Hematopoietic multipotent progenitor cell (in vitro differentiated cells): ENCODE results near the gene LRRC42. TPM values are rescaled to one million over a fixed set of nuclear protein-coding genes. Genes with fewer than 3 reads are reported as not detected.
"Not testable (repeated sequence)": the region's sequence is repeated elsewhere in the genome, so short reads cannot be mapped to it uniquely, and the experiment has no call there.

ENCODE experiments used
- DNase-seq, 3 donors: peaks; one replicate each; pipeline ENCODE4 v3.0.0-alpha.2; 2011 to 2015; ENCODE audit warnings: low read depth in 2 of 3, low spot score in 2 of 3
- total RNA-seq: library from RNA; depleted of rRNA; stranded (reverse); fragments of >200 nt; gene quantifications from one replicate; pipeline ENCODE4 v1.2.3, GENCODE V29; 2012

Gene LRRC42
- total RNA-seq, 1 donor = 8.9 TPM

DNA sequence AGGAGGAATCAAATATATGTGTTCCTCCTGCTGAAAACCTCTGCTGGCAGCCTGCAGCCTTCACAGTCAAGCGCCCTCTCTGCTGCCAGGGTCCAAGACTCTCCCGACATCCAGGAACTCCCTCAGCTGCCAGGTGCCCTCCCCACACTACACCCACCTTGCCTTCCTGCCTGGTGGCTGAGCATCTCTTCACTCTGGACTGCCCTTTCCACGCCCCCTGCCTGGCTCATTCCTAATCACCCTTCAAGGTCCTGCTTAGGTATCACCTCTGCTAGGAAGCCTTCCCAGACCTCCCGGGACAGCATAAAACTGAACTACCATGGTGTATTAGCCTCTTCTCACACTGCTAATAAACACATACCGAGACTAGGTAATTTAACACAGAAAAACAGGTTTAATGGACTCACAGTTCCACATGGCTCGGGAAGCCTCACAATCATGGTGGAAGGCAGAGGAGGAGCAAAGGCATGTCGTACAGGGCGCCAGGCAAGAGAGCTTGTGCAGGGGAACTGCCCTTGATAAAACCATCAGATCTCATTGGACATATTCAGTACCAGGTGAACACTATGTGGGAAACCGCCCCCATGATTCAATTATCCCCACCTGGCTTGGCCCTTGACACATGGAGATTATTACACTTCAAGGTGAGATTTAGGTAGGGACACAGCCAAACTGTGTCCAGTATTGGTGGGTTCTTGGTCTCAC lies 56.5 kb downstream of the LRRC42 start:
- no peak for DNase-seq

DNA sequence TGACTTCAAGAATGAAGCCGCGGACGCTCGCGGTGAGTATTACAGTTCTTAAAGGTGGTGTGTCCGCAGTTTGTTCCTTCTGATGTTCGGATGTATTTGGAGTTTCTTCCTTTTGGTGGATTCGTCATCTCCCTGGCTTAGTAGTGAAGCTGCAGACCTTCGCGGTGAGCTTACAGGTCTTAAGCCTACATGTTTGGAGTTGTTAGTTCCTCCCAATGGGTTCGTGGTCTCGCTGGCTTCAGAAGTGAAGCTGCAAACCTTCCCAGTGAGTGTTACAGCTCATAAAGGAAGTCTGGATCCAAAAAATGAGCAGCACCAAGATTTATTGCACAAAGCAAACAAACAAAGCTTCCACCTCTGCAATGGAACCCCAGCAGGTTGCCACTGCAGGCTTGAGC lies 57.1 kb downstream of the LRRC42 start:
- DNase-seq = no peak

DNA sequence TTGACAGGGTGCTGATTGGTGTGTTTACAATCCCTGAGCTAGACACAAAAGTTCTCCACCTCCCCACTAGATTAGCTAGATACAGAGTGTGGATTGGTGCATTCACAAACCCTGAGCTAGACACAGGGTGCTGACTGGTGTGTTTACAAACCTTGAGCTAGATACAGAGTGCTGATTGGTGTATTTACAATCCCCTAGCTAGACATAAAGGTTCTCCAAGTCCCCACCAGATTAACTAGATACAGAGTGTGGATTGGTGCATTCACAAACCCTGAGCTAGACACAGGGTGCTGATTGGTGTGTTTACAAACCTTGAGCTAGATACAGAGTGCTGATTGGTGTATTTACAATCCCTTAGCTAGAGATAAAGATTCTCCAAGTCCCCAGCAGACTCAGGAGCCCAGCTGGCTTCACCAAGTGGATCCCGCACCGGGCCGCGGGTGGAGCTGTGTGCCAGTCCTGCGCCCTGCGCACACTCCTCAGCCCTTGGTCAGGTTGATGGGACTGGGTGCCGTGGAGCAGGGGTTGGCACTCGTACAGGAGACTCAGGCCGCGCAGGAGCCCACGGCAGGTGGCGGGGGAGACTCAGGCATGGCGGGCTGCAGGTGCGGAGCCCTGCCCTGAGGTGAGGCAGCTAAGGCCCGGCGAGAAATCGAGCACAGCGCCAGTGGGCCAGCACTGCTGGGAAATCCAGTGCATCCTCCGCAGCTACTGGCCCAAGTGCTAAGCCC lies 57.8 kb downstream of the LRRC42 start:
- DNase-seq = not testable (repeated sequence)

GRCh38 chr1:54004481-54005049 lies 58.4 kb downstream of the LRRC42 start:
- no peak for DNase-seq

DNA sequence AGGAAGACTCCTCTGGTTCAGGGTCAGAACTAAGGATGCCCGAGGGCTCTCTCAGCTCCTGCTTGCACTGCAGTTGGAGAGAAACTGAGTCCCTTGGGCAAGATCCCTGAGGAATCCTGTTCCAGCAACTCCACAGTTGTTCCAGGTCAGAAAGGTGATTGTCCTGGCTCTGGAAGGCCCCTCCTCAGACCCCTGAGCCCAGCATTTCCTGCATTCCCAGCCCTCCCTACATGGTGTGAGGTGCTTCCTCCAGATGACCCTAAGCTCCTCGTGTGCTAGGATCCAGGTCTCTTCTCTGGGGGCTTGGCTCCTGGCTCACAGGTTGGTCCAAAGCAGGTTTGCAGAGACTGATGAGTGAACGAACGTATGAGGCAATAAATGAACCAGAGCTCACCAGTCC lies 60.4 kb downstream of the LRRC42 start:
- no peak for DNase-seq

DNA sequence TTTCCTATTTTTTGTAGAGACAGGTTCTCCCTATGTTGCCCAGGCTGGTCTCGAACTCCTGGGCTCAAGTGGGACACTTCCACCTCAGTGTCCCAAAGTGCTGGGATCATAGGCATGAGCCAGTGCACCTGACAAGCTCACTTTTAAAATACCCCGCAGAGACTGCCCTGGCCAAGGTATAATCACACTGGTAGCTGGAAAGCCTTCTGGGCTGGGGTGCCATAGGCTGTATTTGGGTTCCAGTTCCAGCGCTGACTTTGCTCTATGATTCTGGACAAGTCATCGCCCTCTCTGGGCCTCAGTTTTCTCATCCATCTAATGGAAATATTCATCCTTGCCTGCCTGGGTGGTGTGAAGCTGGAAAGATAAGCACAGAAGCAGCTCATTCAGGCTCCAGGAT lies 61.5 kb downstream of the LRRC42 start:
- no peak for DNase-seq

- no peak for DNase-seq
These were observed 62.7 kb downstream of the LRRC42 start for GRCh38 chr1:54008876-54009275.

DNA sequence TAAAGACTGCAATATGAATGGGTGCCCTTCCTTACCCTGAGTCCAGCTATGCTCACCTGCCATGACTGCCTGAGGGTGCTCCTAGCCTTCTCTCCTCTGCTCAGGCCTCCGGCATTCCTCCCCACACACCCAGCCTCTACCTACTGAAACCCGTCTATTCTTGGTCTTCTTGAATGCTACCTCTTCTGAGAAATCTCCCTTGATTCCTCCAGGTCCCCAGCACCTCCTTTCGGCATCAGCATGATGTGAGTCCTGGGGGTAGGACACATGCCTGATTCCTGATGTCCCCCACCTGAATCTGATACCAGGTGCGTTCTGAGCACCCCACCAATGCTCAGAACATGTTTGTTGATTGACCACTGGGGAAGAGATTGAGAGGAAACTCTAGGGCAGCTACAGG lies 63.3 kb downstream of the LRRC42 start:
- no peak for DNase-seq

DNA sequence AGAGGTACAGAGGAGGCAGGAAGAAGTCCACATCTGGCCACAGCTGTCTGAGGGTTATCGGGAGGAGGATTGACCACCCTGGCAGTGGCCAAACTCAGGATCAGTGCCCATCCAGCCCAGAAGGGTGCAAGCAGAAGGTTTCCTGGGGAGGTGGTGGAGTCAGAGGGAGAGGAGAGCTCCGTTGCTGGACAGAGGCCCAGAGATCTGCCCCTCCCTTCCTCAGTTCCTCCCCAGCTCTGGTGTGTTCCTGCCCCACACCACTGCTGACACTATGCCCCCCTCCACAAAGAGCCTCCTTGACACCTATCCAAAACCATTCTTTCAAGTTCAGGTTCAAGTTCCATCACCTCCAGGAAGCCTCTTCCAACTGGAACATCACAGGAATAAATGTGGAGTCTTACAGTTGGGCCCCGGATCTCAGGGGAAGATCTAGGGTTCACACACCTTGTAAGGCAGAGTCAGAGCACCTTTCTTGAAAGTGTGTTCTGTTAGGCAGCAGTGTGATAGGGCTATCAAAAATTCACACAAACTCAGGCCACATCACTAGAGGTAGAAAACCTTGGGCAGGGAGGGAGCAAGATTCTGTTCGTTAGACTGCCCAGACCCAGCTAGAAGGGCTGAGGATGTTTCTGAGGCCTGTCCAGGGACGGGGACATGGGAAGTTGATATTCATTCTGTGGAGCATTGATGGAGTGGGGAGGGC lies 64.4 kb downstream of the LRRC42 start:
- DNase-seq = no peak

GRCh38 chr1:54011316-54012007 lies 65.3 kb downstream of the LRRC42 start:
- no peak for DNase-seq

DNA sequence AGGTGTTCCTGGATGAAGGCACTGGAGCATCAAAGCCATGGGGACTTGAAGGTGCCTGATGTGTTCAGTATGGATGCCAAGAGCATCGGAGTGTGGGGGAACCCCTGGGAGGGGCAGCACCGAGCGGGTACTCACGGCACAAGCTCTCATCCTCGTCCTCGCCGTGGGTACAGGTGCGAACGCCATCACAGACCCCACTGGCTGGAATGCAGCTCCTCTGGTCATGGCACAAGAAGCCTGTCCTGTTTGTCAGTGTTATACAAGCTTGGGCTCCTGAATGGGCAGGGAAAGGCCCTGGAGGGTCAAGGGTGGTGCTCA lies 65.8 kb downstream of the LRRC42 start:
- no peak for DNase-seq

DNA sequence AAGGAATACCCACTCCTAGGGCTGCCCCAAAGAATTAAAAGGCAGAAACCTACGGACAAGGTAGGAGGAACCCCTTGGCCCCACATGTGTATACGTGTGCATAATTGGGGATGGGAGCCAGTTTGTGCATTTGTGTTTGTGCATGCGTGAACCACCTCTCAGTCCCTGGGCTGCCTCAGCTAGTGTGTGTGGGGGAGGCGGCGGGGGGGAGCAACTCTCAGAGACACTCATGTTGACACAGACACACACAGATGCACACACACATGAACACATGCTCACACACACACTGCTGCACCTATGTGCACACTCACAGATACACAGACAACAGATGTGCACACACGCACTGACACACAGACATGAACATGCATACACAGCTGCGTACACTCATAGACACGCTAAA lies 66.7 kb downstream of the LRRC42 start:
- no peak for DNase-seq

DNA sequence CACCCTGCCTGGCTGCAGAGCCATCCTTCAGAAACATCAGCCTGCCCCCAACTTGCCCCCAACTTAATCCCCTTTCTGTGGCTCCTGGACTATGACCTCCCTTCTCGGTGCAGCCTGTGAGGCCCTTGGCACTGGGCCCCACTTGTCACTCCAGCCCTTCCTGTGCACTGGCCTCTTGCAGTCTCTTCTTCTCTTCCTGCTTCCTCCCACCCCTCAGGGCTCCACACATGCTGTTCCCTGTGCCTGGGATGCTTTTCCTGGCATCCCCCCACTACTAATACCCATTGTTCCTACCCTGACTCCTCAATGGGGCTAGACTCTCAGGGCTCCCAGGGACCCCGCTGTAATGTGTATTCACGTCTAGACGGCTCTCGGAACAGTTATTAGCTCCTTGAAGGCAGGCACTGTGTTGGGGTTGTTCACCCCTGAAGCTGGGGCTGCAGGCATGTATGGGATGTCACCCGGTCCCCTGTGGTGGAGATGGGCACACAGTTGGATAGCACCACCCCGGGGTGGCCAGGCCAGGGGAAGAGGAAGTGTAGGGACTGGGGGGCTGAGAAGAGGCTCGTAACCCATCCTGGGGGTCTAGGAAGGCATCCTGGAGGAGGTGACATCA lies 67.4 kb downstream of the LRRC42 start:
- DNase-seq = no peak

GRCh38 chr1:54014009-54014629 lies 68.0 kb downstream of the LRRC42 start:
- no peak for DNase-seq

DNA sequence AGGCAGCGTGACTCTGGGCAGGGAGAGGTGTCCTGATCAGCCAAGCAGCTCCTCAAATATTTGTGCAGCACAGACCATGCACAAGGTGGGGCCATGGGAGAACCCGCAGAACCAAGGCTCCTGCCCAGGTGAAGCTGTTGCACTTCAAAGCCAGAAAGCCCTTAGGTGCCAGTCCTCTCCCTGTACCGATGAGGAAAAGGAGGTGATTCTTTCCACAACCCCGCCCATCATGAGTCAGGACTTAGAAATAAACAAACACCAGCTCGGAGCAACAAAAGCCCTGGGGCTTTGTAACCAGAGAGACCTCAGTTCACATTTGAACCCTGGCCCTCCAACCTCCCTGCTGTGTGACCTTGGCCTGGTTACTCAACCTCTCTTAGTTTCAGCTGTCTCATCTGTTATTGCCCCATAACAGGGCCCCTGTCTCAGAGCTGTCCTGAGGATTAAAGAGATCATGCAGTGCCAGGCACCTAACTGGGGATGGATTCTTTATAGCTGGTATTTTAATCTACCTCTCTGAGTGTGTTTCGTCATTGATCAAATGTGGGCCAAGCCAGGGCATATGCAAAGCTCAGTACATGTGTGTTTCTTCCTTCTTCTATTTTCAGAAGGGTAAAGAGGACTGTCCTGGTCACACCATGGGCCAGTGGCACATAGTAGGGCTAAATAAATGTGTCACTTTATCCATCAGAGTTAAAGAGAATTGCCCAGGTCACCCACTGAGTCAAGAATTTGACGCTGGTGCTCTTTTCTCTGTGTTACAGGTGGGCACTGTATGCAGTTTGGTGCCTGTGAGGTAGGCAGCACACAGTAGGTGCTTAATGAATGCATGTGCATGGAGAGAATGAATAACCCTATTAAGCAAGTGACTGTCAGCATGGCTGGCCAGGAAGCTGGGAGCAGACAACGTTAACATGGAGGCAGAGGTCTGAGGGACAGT lies 70.5 kb downstream of the LRRC42 start:
- DNase-seq = no peak
